Heart right ventricle (tissue), 16 donors: ENCODE data around the gene CHD3. TPM values are rescaled to one million over a fixed set of nuclear protein-coding genes. Genes with fewer than 3 reads are reported as not detected.

Experiments used
- ATAC-seq, 8 donors: fragments of 200-7000 bp; cut with Tn5 transposase; one replicate each; pipeline ENCODE4 v1.9.1; 2020; ENCODE audit warnings: mild to moderate bottlenecking in 8 of 8, moderate library complexity in 8 of 8, moderate number of reproducible peaks in 1 of 8
- DNase-seq, 2 donors: peaks; one replicate each; pipeline ENCODE4 v3.0.0-alpha.2; 2020
- H3K27ac ChIP-seq, 10 donors: fragments of 200-600 bp; sonication (generic) in 2 of 10; one replicate each; pipeline versions ENCODE4 v1.5.0 to v1.8.0; 2020 to 2022; ENCODE audit warnings: mild to moderate bottlenecking in 3 of 10
- H3K27me3 ChIP-seq, 7 donors: fragments of 200-600 bp; one replicate each; pipeline ENCODE4 v1.8.0; 2021 to 2022; ENCODE audit warnings: mild to moderate bottlenecking in 2 of 7
- H3K36me3 ChIP-seq, 9 donors: fragments of 200-600 bp; sonication (generic) in 1 of 9; one replicate each; pipeline versions ENCODE4 v1.5.0 to v1.8.0; 2020 to 2022; ENCODE audit warnings: mild to moderate bottlenecking in 2 of 9
- H3K4me1 ChIP-seq, 9 donors: fragments of 200-600 bp; sonication (generic) in 1 of 9; one replicate each; pipeline versions ENCODE4 v1.5.0 to v1.8.0; 2020 to 2022; ENCODE audit warnings: mild to moderate bottlenecking in 4 of 9
- H3K4me3 ChIP-seq, 10 donors: fragments of 200-600 bp; sonication (generic) in 2 of 10; one replicate each; pipeline versions ENCODE4 v1.5.0 to v1.8.0; 2020 to 2022; ENCODE audit warnings: mild to moderate bottlenecking in 7 of 10, moderate library complexity in 2 of 10
- H3K9me3 ChIP-seq, 11 donors: fragments of 200-600 bp in 10 of 11; sonication (generic) in 2 of 11; one replicate each; pipeline versions ENCODE4 v1.5.0 to v1.8.0; 2013 to 2022; ENCODE audit warnings: mild to moderate bottlenecking in 2 of 11, control low read depth in 1 of 11, moderate library complexity in 1 of 11
- CTCF ChIP-seq, 9 donors: fragments of 200-600 bp; sonication (generic) in 2 of 9; IDR thresholded peaks; one replicate each; pipeline versions ENCODE4 v1.5.0 to v1.8.0; 2021 to 2022; ENCODE audit warnings: antibody characterized with exemption in 9 of 9, mild to moderate bottlenecking in 5 of 9, moderate library complexity in 1 of 9
- WGBS, 2 donors: extraction: QIAGEN DNeasy Blood & Tissue Kit; methylation state at CpG; one replicate each; pipeline ENCODE4 v1.1.7; 2013; ENCODE audit warnings: inconsistent platforms in 1 of 2; 5-methylcytosine and 5-hydroxymethylcytosine counted together
- intact Hi-C, 10 donors: fragments of 100-400 bp; cut with DNase I; formaldehyde crosslinking; loops; one replicate each; pipeline versions ENCODE4 v1.11.1 to v1.14.2; 2022
- polyA plus RNA-seq, 2 donors: library from polyadenylated mRNA; stranded (reverse); fragments of 200-250 nt; gene quantifications; one replicate each; pipeline ENCODE4 v1.2.3, GENCODE V29; 2013
- total RNA-seq, 10 donors: library from RNA; stranded (reverse); fragmentation: NEBNext Ultra II Directional in 3 of 10; extraction: Animal tissue kit (Norgen Biotek cat#: 25700) in 3 of 10; gene quantifications; one replicate each; pipeline versions ENCODE4 v1.2.1 to v1.2.4, GENCODE V29; 2021 to 2023
- donor health status: Arrhythmogenic right ventricular cardiomyopathy.
- donor health status: ischemic (EF 13 %, LVEDD 7.1; RV severe dilation, severe dysfunction).
- donor health status: healthy with polysubstance abuse.
- donor health status: DM: no; HTN: yes; CAD: no.
- donor health status: DM: no; HTN: no; CAD: no.
- donor health status: ischemic (EF 25% LVEDD 6.9; RV normal size, moderate dysfunction).
- donor health status: ischemic (EF 25% LVEDD 5.7; RV mildly dilated, moderate dysfunction).
- donor health status: healthy.
- donor health status: DM: yes; HTN: yes; CAD: no.
- donor health status: Ischemic cardiomyopathy.
- donor health status: ischemic (EF 35%, LVEDD 5.7; RV mildly dilated, moderate dysfunction).
- donor health status: nonischemic (EF 11% LVEDD 7.7; RV severe dilation, severe dysfunction).
- donor health status: DM: yes; HTN: yes; CAD: no.
- donor health status: PGD.
- donor health status: ischemic (EF 29% LVEDD 5.4; RV normal size, mild dysfunction).
- donor health status: nonischemic (EF 23%, LVEDD 6.1; RV moderate dilation, normal function).

CHD3 gene
- total and polyA plus RNA-seq, 12 donors, result 8.2 to 29.0 (median 11.1) TPM

GRCh38 chr17:7943291-7943690, 54.7 kb downstream of the CHD3 start:
- TF ChIP-seq CTCF (IDR thresholded peaks at IDR 0.05), result no peak
- peaks cover 0 to 99% (median 50%) of the 10 kb centered on the region in 9 donors for H3K36me3 ChIP-seq
- 91 to 93% methylated on average over 13 of the region's 13 CpGs for WGBS, 2 donors

GRCh38 chr17:7944326-7944725, 55.7 kb downstream of the CHD3 start:
- TF ChIP-seq CTCF (IDR thresholded peaks at IDR 0.05), result no peak
- Histone ChIP-seq H3K9me3 (no peaks in the 10 kb centered on the region), H3K4me3 (no peak overlapping the region), H3K27ac (no peak overlapping the region), H3K27me3 (no peaks in the 10 kb centered on the region), H3K36me3 (peaks cover 0 to 99% (median 54%) of the 10 kb centered on the region in 9 donors), H3K4me1 (no peaks in the 10 kb centered on the region)
- ATAC-seq (peak in 1 of 8 donors; percentile 16), DNase-seq (no peak)
- intact Hi-C loops, result no loop called here
- 92 to 96% methylated on average over 9 of the region's 9 CpGs for WGBS, 2 donors

More at GRCh38 chr17:7943291-7943690, 54.7 kb downstream of the CHD3 start:
- no peaks in the 10 kb centered on the region for H3K4me1 ChIP-seq
- H3K4me3 ChIP-seq, result no peak overlapping the region
- H3K9me3 ChIP-seq, result no peaks in the 10 kb centered on the region
- intact Hi-C loops, result no loop called here
- H3K27ac ChIP-seq, result no peak overlapping the region
- DNase-seq (no peak), ATAC-seq (no peak)
- H3K27me3 ChIP-seq, result no peaks in the 10 kb centered on the region

GRCh38 chr17:7945651-7946050, 57.1 kb downstream of the CHD3 start:
- Histone ChIP-seq H3K27ac (no peak overlapping the region), H3K4me3 (no peak overlapping the region), H3K27me3 (no peaks in the 10 kb centered on the region), H3K36me3 (peaks cover 0 to 99% (median 55%) of the 10 kb centered on the region in 9 donors), H3K9me3 (no peaks in the 10 kb centered on the region), H3K4me1 (no peaks in the 10 kb centered on the region)
- no peak for ATAC-seq
- DNase-seq, result no peak
- 91 to 93% methylated on average over 7 of the region's 7 CpGs for WGBS, 2 donors
- intact Hi-C loops, result no loop called here
- TF ChIP-seq CTCF (IDR thresholded peaks at IDR 0.05), result no peak

- Histone ChIP-seq H3K9me3 (no peaks in the 10 kb centered on the region), H3K4me1 (no peaks in the 10 kb centered on the region)
These were observed 57.9 kb downstream of the CHD3 start for GRCh38 chr17:7946441-7946840.

More at GRCh38 chr17:7946441-7946840, 57.9 kb downstream of the CHD3 start:
- Histone ChIP-seq H3K27me3 (no peaks in the 10 kb centered on the region), H3K4me3 (no peak overlapping the region), H3K27ac (no peak overlapping the region), H3K36me3 (peaks cover 0 to 91% (median 55%) of the 10 kb centered on the region in 9 donors)
- 78 to 85% methylated on average over 5 of the region's 5 CpGs for WGBS, 2 donors
- DNase-seq (no peak), ATAC-seq (no peak)
- intact Hi-C loops, result no loop called here
- no peak for TF ChIP-seq CTCF (IDR thresholded peaks at IDR 0.05)
